ENCODE data around the gene RTRAF. TPM values are rescaled to one million over a fixed set of nuclear protein-coding genes. Genes with fewer than 3 reads are reported as not detected.

The RTRAF gene
- total RNA-seq, 1 donor, result 53.2 TPM

GRCh38 chr14:52018252-52018651, 28.9 kb downstream of the RTRAF start:
- H3K27ac ChIP-seq (ENCODE audit: low read depth, low read length), result no peak overlapping the region
- H2AFZ ChIP-seq (ENCODE audit: low read length), result no peak overlapping the region
- H3K79me2 ChIP-seq (ENCODE audit: insufficient read depth, low read length), result no peaks in the 10 kb centered on the region
- no peaks in the 10 kb centered on the region for H4K20me1 ChIP-seq (ENCODE audit: insufficient read depth, low read length)
- H3K27me3 ChIP-seq (ENCODE audit: insufficient read depth, low read length), result no peaks in the 10 kb centered on the region
- no peaks in the 10 kb centered on the region for H3K9me3 ChIP-seq (ENCODE audit: low read depth, low read length)
- no peak for TF ChIP-seq CTCF (IDR thresholded peaks at IDR 0.05; ENCODE audit: extremely low read depth, low read depth, low read length)
- peaks cover 33% of the 10 kb centered on the region for H3K36me3 ChIP-seq (ENCODE audit: insufficient read depth, low read length)
- no peak for DNase-seq (ENCODE audit: insufficient read length, low spot score, missing footprints)
- no peak overlapping the region for H3K4me2 ChIP-seq (ENCODE audit: insufficient read depth, low read length)
- H3K4me1 ChIP-seq (ENCODE audit: insufficient read depth, low read length), result peaks cover 4% of the 10 kb centered on the region
- H3K4me3 ChIP-seq (ENCODE audit: insufficient read depth, low read length), result no peak overlapping the region

- Histone ChIP-seq H3K4me1 (ENCODE audit: insufficient read depth, low read length) (peaks cover 11% of the 10 kb centered on the region), H3K27me3 (ENCODE audit: insufficient read depth, low read length) (no peaks in the 10 kb centered on the region), H3K4me3 (ENCODE audit: insufficient read depth, low read length) (no peak overlapping the region), H3K4me2 (ENCODE audit: insufficient read depth, low read length) (no peak overlapping the region), H2AFZ (ENCODE audit: low read length) (no peak overlapping the region), H3K27ac (ENCODE audit: low read depth, low read length) (no peak overlapping the region), H4K20me1 (ENCODE audit: insufficient read depth, low read length) (no peaks in the 10 kb centered on the region), H3K36me3 (ENCODE audit: insufficient read depth, low read length) (peaks cover 28% of the 10 kb centered on the region), H3K79me2 (ENCODE audit: insufficient read depth, low read length) (no peaks in the 10 kb centered on the region), H3K9me3 (ENCODE audit: low read depth, low read length) (no peaks in the 10 kb centered on the region)
- TF ChIP-seq CTCF (IDR thresholded peaks at IDR 0.05; ENCODE audit: extremely low read depth, low read depth, low read length), result no peak
- no peak for DNase-seq (ENCODE audit: insufficient read length, low spot score, missing footprints)
Observed at GRCh38 chr14:52018970-52019369, 29.6 kb downstream of the RTRAF start.

GRCh38 chr14:52020161-52020714, 30.9 kb downstream of the RTRAF start:
- H3K79me2 ChIP-seq (ENCODE audit: insufficient read depth, low read length), result no peaks in the 10 kb centered on the region
- DNase-seq (ENCODE audit: insufficient read length, low spot score, missing footprints), result no peak
- no peak overlapping the region for H3K4me2 ChIP-seq (ENCODE audit: insufficient read depth, low read length)
- H3K36me3 ChIP-seq (ENCODE audit: insufficient read depth, low read length), result peaks cover 22% of the 10 kb centered on the region
- H3K4me1 ChIP-seq (ENCODE audit: insufficient read depth, low read length), result peaks cover 23% of the 10 kb centered on the region
- H3K27me3 ChIP-seq (ENCODE audit: insufficient read depth, low read length), result no peaks in the 10 kb centered on the region
- no peak for TF ChIP-seq CTCF (IDR thresholded peaks at IDR 0.05; ENCODE audit: extremely low read depth, low read depth, low read length)
- H4K20me1 ChIP-seq (ENCODE audit: insufficient read depth, low read length), result no peaks in the 10 kb centered on the region
- no peaks in the 10 kb centered on the region for H3K9me3 ChIP-seq (ENCODE audit: low read depth, low read length)
- no peak overlapping the region for H3K4me3 ChIP-seq (ENCODE audit: insufficient read depth, low read length)
- no peak overlapping the region for H3K27ac ChIP-seq (ENCODE audit: low read depth, low read length)
- no peak overlapping the region for H2AFZ ChIP-seq (ENCODE audit: low read length)

GRCh38 chr14:52020866-52021717, 31.7 kb downstream of the RTRAF start:
- no peaks in the 10 kb centered on the region for H3K79me2 ChIP-seq (ENCODE audit: insufficient read depth, low read length)
- H4K20me1 ChIP-seq (ENCODE audit: insufficient read depth, low read length), result no peaks in the 10 kb centered on the region
- H3K36me3 ChIP-seq (ENCODE audit: insufficient read depth, low read length), result peaks cover 22% of the 10 kb centered on the region
- H2AFZ ChIP-seq (ENCODE audit: low read length), result no peak overlapping the region
- no peak overlapping the region for H3K4me3 ChIP-seq (ENCODE audit: insufficient read depth, low read length)
- H3K4me2 ChIP-seq (ENCODE audit: insufficient read depth, low read length), result no peak overlapping the region
- TF ChIP-seq CTCF (IDR thresholded peaks at IDR 0.05; ENCODE audit: extremely low read depth, low read depth, low read length), result no peak
- H3K27me3 ChIP-seq (ENCODE audit: insufficient read depth, low read length), result no peaks in the 10 kb centered on the region
- no peaks in the 10 kb centered on the region for H3K9me3 ChIP-seq (ENCODE audit: low read depth, low read length)
- no peak for DNase-seq (ENCODE audit: insufficient read length, low spot score, missing footprints)
- H3K27ac ChIP-seq (ENCODE audit: low read depth, low read length), result no peak overlapping the region
- H3K4me1 ChIP-seq (ENCODE audit: insufficient read depth, low read length), result peaks cover 31% of the 10 kb centered on the region

Measured in osteoblast (primary cell).